GM13976 (cell line): ENCODE results near the gene DOCK11.

Experiments
- DNase-seq: peaks from one replicate; pipeline ENCODE4 v3.0.0; 2012; ENCODE audit warnings: low spot score
- in situ Hi-C: fragments of 300-500 bp; cut with MboI; formaldehyde crosslinking; loops from one replicate; pipeline ENCODE4 v1.12.0; 2022; ENCODE audit warnings: low sequenced_read_pairs, mixed read lengths, inconsistent platforms; ENCODE audit not compliant: unreplicated experiment
- TF ChIP-seq, protein P1 (sequence below): IDR thresholded peaks from 2 replicates; pipeline ENCODE4 v1.5.1; 2012; ENCODE audit warnings: borderline replicate concordance, mild to moderate bottlenecking; ENCODE audit not compliant: insufficient read depth; ENCODE audit errors: extremely low read depth, missing control alignments, control extremely low read depth

Gene DOCK11

GRCh38 chrX:118499295-118499694 is 3.7 kb downstream of the DOCK11 start:
- in situ Hi-C loops: no loop called here
- TF ChIP-seq, protein P1, sequence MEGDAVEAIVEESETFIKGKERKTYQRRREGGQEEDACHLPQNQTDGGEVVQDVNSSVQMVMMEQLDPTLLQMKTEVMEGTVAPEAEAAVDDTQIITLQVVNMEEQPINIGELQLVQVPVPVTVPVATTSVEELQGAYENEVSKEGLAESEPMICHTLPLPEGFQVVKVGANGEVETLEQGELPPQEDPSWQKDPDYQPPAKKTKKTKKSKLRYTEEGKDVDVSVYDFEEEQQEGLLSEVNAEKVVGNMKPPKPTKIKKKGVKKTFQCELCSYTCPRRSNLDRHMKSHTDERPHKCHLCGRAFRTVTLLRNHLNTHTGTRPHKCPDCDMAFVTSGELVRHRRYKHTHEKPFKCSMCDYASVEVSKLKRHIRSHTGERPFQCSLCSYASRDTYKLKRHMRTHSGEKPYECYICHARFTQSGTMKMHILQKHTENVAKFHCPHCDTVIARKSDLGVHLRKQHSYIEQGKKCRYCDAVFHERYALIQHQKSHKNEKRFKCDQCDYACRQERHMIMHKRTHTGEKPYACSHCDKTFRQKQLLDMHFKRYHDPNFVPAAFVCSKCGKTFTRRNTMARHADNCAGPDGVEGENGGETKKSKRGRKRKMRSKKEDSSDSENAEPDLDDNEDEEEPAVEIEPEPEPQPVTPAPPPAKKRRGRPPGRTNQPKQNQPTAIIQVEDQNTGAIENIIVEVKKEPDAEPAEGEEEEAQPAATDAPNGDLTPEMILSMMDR: no peak
- no peak for DNase-seq

DNA sequence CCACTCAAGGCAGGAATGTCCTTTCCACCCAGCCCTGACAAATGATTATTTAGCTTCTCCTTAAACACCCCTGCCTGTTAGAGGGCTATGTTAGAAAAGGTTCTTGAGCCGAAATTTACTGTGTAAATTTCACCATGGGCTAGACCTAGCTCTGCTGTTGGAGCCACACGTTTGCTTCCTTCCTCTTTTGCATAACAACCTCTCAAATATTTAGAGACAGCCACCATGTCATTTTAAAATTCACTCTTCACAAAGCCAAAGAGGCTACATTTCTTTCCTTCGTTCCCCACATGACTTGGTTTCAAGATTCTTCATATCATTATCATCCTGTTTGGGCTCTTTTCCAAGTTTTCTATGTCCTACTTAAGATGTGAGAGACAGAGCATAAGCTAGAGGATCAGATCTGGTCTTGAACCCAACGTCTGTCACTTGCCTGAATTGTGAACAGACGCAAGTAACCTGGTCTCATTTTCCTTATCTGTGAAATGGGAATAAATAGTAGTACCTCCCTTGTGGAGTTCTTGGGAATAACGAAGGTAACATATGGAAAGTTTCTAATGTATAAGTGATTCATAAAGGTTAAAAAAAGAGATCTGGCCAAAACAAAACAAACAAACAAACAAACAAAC is 6.7 kb downstream of the DOCK11 start:
- in situ Hi-C loops: no loop called here
- no peak for DNase-seq
- TF ChIP-seq, protein P1: no peak

- no peak for DNase-seq
- TF ChIP-seq, protein P1: no peak
- in situ Hi-C loops: no loop called here
Observed at GRCh38 chrX:118503260-118504041, 7.8 kb downstream of the DOCK11 start.

GRCh38 chrX:118504581-118504980 is 9.0 kb downstream of the DOCK11 start:
- in situ Hi-C loops: no loop called here
- TF ChIP-seq, protein P1: no peak
- no peak for DNase-seq

GRCh38 chrX:118506805-118507480 is 11.3 kb downstream of the DOCK11 start:
- DNase-seq: no peak
- TF ChIP-seq, protein P1: no peak
- in situ Hi-C loops: no loop called here

- in situ Hi-C loops: no loop called here
- TF ChIP-seq, protein P1: no peak
- DNase-seq: no peak
Observed at GRCh38 chrX:118507766-118508165, 12.2 kb downstream of the DOCK11 start.
